ENCODE measurements around the gene PPP1R14B.

PPP1R14B gene

DNA sequence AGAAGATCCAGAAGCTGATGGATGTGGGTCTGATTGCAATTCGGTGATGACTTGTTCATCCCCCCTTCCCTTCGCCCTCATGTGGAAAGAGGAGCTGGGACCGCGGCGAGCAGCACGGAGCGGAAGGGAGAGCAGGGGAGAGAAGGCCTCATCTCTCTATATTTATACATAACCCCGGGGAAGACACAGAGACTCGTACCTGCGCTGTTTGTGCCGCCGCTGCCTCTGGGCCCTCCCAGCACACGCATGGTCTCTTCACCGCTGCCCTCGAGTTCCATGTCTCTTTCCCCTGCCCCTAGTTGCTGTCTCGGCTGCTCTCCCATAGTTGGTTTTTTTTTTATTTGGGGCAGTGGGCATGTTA lies 42.7 kb downstream of the PPP1R14B start:
- CTCF ChIA-PET = interaction anchor here (0.6 to 16.7 kb wide), 25 partner anchors 8 to 203 kb away, joined by 3 to 368 read pairs (median 6); partner anchors contain the start of genes CATSPERZ, DNAJC4, ESRRA and FKBP2
- TF ChIP-seq, protein P1, sequence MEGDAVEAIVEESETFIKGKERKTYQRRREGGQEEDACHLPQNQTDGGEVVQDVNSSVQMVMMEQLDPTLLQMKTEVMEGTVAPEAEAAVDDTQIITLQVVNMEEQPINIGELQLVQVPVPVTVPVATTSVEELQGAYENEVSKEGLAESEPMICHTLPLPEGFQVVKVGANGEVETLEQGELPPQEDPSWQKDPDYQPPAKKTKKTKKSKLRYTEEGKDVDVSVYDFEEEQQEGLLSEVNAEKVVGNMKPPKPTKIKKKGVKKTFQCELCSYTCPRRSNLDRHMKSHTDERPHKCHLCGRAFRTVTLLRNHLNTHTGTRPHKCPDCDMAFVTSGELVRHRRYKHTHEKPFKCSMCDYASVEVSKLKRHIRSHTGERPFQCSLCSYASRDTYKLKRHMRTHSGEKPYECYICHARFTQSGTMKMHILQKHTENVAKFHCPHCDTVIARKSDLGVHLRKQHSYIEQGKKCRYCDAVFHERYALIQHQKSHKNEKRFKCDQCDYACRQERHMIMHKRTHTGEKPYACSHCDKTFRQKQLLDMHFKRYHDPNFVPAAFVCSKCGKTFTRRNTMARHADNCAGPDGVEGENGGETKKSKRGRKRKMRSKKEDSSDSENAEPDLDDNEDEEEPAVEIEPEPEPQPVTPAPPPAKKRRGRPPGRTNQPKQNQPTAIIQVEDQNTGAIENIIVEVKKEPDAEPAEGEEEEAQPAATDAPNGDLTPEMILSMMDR (IDR thresholded peaks at IDR 0.05; ENCODE audit: control extremely low read depth, extremely low read depth, low read depth, missing control alignments) = no peak
- POLR2A ChIA-PET = interaction anchor here (0.7 to 4.7 kb wide), 6 partner anchors 10 to 113 kb away, joined by 3 to 36 read pairs (median 8); partner anchors contain the start of genes FKBP2, STIP1 and TRMT112
- no peak for DNase-seq (ENCODE audit: extremely low spot score)

DNA sequence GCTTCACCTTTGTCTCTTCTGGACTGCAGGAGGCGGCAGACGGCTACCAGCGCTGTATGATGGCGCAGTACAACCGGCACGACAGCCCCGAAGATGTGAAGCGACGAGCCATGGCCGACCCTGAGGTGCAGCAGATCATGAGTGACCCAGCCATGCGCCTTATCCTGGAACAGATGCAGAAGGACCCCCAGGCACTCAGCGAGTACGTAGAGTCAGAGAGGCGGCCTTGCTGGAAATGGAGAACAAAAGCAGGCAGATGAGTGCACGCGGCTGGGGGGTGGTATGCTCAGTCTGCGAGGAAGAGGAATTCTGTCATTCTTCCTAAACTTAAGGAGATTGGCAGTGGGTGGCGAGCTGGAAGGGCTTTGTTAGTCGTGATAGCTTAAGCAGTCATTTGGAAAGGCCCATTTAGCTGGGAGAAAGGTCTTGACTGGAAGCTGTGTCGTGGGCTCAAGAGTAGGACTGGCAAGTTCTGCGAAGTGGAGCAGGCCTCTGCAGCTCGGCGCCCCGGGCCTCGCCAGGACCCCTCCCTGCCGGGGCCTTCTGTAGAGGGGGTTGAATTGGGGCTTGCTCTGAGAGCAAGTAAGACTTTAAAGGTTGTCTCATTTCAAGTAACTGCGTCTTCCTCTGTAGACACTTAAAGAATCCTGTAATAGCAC lies 43.2 kb downstream of the PPP1R14B start:
- POLR2A ChIA-PET = interaction anchor here (0.9 to 2.8 kb wide), 4 partner anchors 11 to 101 kb away, joined by 3 to 17 read pairs (median 6); no protein-coding TSS in a partner anchor
- no peak for DNase-seq (ENCODE audit: extremely low spot score)
- CTCF ChIA-PET = interaction anchor here (0.7 to 16.7 kb wide), 14 partner anchors 8 to 172 kb away, joined by 3 to 368 read pairs (median 18); partner anchors contain the start of genes CATSPERZ, DNAJC4, ESRRA and FKBP2
- TF ChIP-seq, protein P1 (IDR thresholded peaks at IDR 0.05; ENCODE audit: control extremely low read depth, extremely low read depth, low read depth, missing control alignments) = no peak

DNA sequence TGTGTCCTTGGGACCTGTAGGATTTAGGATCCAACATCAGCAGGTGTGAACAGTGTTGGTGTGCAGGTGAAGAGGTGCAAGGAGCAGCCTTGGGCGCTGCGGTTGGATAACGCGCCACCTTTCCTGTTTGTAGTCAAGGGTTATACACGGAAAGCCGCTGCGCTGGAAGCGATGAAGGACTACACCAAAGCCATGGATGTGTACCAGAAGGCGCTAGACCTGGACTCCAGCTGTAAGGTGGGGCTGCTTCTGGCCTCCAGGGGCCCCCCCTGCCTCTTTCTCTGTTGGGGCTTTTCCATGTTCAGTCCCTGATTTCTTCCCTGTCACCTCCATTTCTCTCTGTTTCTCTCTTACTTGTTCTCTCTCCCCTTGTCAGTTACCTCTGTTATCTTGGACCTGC lies 43.8 kb downstream of the PPP1R14B start:
- ChIA-PET POLR2A (interaction anchor here (0.9 to 1.3 kb wide), 2 partner anchors 12 to 18 kb away, joined by 3 to 4 read pairs; no protein-coding TSS in a partner anchor), CTCF (interaction anchor here (1.0 to 16.7 kb wide), 7 partner anchors 11 to 129 kb away, joined by 3 to 368 read pairs (median 27); partner anchors contain the start of genes CATSPERZ, DNAJC4, ESRRA and FKBP2)
- TF ChIP-seq, protein P1 (IDR thresholded peaks at IDR 0.05; ENCODE audit: control extremely low read depth, extremely low read depth, low read depth, missing control alignments) = no peak
- no peak for DNase-seq (ENCODE audit: extremely low spot score)

DNA sequence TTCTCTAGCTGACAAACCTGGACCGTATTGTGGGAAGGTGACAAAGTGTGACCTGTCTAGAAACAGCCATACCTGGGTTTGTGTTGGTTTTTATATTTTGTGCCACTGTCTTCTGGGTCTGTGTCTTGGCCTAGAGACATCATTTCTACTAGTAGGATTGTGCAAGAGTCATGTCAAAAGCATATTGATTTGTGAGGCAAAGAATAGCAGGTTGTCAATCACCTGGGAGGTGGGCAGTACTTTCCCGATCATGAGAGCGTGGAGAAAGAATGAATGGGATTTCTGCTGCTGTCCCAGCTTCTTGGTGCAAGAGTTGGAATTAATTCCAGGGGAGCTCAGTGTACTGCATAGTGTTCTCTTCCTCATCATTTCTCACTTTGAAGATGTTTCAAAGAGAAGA lies 45.2 kb downstream of the PPP1R14B start:
- TF ChIP-seq, protein P1 (IDR thresholded peaks at IDR 0.05; ENCODE audit: control extremely low read depth, extremely low read depth, low read depth, missing control alignments) = no peak
- ChIA-PET POLR2A (interaction anchor here (1.7 kb wide), 1 partner anchor 16 kb away, joined by 5 read pairs; the partner anchor contains the start of gene STIP1), CTCF (interaction anchor here (14.6 kb wide), 1 partner anchor 101 kb away, joined by 219 read pairs; the partner anchor contains the start of genes CATSPERZ and ESRRA)
- no peak for DNase-seq (ENCODE audit: extremely low spot score)

DNA sequence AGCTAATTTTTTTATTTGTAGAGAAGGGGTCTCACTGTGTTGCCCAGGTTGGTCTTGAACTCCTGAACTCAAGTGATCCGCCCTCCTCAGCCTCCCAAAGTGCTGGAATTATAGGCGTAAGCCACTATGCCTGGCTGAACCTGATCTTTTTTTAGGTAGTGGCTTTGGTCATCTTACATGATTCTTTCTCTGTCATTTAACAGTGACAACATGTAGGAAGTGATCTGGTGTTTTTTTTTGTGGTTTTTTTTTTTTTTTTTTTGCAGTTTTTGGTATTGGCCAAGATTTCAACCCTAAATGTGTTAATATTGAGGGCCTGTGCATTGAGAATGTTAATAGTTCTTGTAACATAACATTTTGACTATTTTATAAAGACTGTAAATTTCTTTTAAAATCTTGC lies 48.2 kb downstream of the PPP1R14B start:
- TF ChIP-seq, protein P1 (IDR thresholded peaks at IDR 0.05; ENCODE audit: control extremely low read depth, extremely low read depth, low read depth, missing control alignments) = no peak
- ChIA-PET CTCF (interaction anchor here (14.6 kb wide), 1 partner anchor 104 kb away, joined by 219 read pairs; the partner anchor contains the start of genes CATSPERZ and ESRRA), POLR2A (no interaction called here)
- no peak for DNase-seq (ENCODE audit: extremely low spot score)

DNA sequence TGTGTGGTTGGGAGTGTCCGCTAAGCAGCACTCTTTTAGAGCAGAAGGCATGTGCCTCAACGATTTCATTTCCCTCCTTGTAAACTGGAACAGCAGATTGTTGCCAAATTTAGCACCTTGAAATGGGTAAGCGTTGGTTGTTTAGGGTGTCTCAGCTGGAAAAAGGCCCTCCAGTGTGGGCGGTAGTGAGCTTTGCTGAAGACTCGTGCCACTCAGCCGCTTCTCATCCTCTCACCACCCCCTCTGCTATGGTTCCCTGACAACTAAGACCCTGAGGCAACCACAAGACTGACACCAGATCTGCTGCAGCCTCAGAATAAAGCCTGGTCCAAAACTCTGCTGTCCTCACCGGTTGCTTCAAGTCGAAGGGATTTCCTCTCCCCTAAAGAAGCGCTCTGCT lies 50.1 kb downstream of the PPP1R14B start:
- ChIA-PET CTCF (interaction anchor here (1.0 to 14.6 kb wide), 3 partner anchors 9 to 106 kb away, joined by 3 to 219 read pairs (median 24); partner anchors contain the start of genes CATSPERZ, ESRRA and FERMT3), POLR2A (interaction anchor here (1.9 kb wide), 1 partner anchor 11 kb away, joined by 5 read pairs; the partner anchor contains the start of gene STIP1)
- DNase-seq (ENCODE audit: extremely low spot score) = no peak
- TF ChIP-seq, protein P1 (IDR thresholded peaks at IDR 0.05; ENCODE audit: control extremely low read depth, extremely low read depth, low read depth, missing control alignments) = no peak
